HL-60/S4 treated with retinoic acid at 250 ng/mL for 4 days and 3 days (cell line): Measurements from ENCODE around the gene SEPTIN10.

Source experiments
- in situ Hi-C: fragments of 300-500 bp; cut with MboI; formaldehyde crosslinking; loops from 2 replicates; pipeline ENCODE4 v1.7.0; 2022; ENCODE audit warnings: low sequenced_read_pairs

SEPTIN10 gene

GRCh38 chr2:109526442-109526970, 87.3 kb downstream of the SEPTIN10 start:
- in situ Hi-C loops: no loop called here

- in situ Hi-C loops: no loop called here
Observed at GRCh38 chr2:109525836-109526235, 87.9 kb downstream of the SEPTIN10 start.

- in situ Hi-C loops: no loop called here
Observed at GRCh38 chr2:109523536-109524361, 90.0 kb downstream of the SEPTIN10 start.

GRCh38 chr2:109523121-109523520, 90.6 kb downstream of the SEPTIN10 start:
- in situ Hi-C loops: no loop called here

- in situ Hi-C loops: no loop called here
Observed at GRCh38 chr2:109522063-109522374, 91.7 kb downstream of the SEPTIN10 start.

- in situ Hi-C loops: no loop called here
Observed at GRCh38 chr2:109521233-109522062, 92.3 kb downstream of the SEPTIN10 start.

GRCh38 chr2:109519513-109519912, 94.3 kb downstream of the SEPTIN10 start:
- in situ Hi-C loops: no loop called here

- in situ Hi-C loops: no loop called here
Observed at GRCh38 chr2:109517118-109517889, 96.5 kb downstream of the SEPTIN10 start.

GRCh38 chr2:109516445-109517117, 97.2 kb downstream of the SEPTIN10 start:
- in situ Hi-C loops: no loop called here

GRCh38 chr2:109514857-109515256, 98.9 kb downstream of the SEPTIN10 start:
- in situ Hi-C loops: no loop called here

GRCh38 chr2:109513749-109514588, 99.8 kb downstream of the SEPTIN10 start:
- in situ Hi-C loops: no loop called here

GRCh38 chr2:109513230-109513629, 100.5 kb downstream of the SEPTIN10 start:
- in situ Hi-C loops: no loop called here

GRCh38 chr2:109512076-109512475, 101.7 kb downstream of the SEPTIN10 start:
- in situ Hi-C loops: no loop called here

GRCh38 chr2:109511168-109511567, 102.6 kb downstream of the SEPTIN10 start:
- in situ Hi-C loops: no loop called here

- in situ Hi-C loops: no loop called here
Observed at GRCh38 chr2:109510136-109511028, 103.4 kb downstream of the SEPTIN10 start.

GRCh38 chr2:109508556-109508955, 105.2 kb downstream of the SEPTIN10 start:
- in situ Hi-C loops: loop anchor here (10.0 kb wide), 1 partner anchor 374 kb away; no protein-coding TSS in a partner anchor

GRCh38 chr2:109507828-109508227, 105.9 kb downstream of the SEPTIN10 start:
- in situ Hi-C loops: loop anchor here (10.0 kb wide), 1 partner anchor 373 kb away; no protein-coding TSS in a partner anchor

GRCh38 chr2:109507217-109507616, 106.5 kb downstream of the SEPTIN10 start:
- in situ Hi-C loops: loop anchor here (10.0 kb wide), 1 partner anchor 372 kb away; no protein-coding TSS in a partner anchor
